GM08714 (cell line): ENCODE measurements around the gene BCL2L1.
"Not testable (repeated sequence)": the region's sequence is repeated elsewhere in the genome, so short reads cannot be mapped to it uniquely, and the experiment has no call there.

ENCODE experiments used
- H3K4me3 ChIP-seq: fragments of 200-500 bp; sonication (Bioruptor generic); 2 replicates; pipeline ENCODE4 v1.5.1; 2014; ENCODE audit warnings: mild to moderate bottlenecking, low read length, inconsistent platforms
- ZNF274 ChIP-seq: IDR thresholded peaks from 2 replicates; pipeline ENCODE4 v1.6.1; 2012; ENCODE audit warnings: mild to moderate bottlenecking, low read depth, low read length

Gene BCL2L1

GRCh38 chr20:31722257-31723068 is at the start of gene BCL2L1:
Gene BCL2L1 (minus strand): TSS chr20:31722868. CDS start chr20:31722218, 650 bp downstream.
- TF ChIP-seq ZNF274 = no peak
- H3K4me3 ChIP-seq = peak within 1 kb of the TSS; percentile 89

- no peak for TF ChIP-seq ZNF274
- H3K4me3 ChIP-seq = no peak overlapping the region
These were observed 47.6 kb upstream of the BCL2L1 start for GRCh38 chr20:31770243-31770642.

- H3K4me3 ChIP-seq = no peak overlapping the region
- TF ChIP-seq ZNF274 = no peak
These were observed 47.0 kb upstream of the BCL2L1 start for GRCh38 chr20:31769681-31770080.

GRCh38 chr20:31767805-31768204 is 45.1 kb upstream of the BCL2L1 start:
- no peak overlapping the region for H3K4me3 ChIP-seq
- no peak for TF ChIP-seq ZNF274

GRCh38 chr20:31764641-31765305 is 42.1 kb upstream of the BCL2L1 start:
- no peak for TF ChIP-seq ZNF274

GRCh38 chr20:31760519-31761240 is 38.0 kb upstream of the BCL2L1 start:
- H3K4me3 ChIP-seq = no peak overlapping the region
- no peak for TF ChIP-seq ZNF274

More at GRCh38 chr20:31764641-31765305, 42.1 kb upstream of the BCL2L1 start:
- H3K4me3 ChIP-seq = no peak overlapping the region

GRCh38 chr20:31759836-31760518 is 37.3 kb upstream of the BCL2L1 start:
- H3K4me3 ChIP-seq = no peak overlapping the region
- no peak for TF ChIP-seq ZNF274

GRCh38 chr20:31758991-31759390 is 36.3 kb upstream of the BCL2L1 start:
- H3K4me3 ChIP-seq = no peak overlapping the region
- no peak for TF ChIP-seq ZNF274

GRCh38 chr20:31758521-31758920 is 35.9 kb upstream of the BCL2L1 start:
- no peak for TF ChIP-seq ZNF274
- H3K4me3 ChIP-seq = no peak overlapping the region

GRCh38 chr20:31757254-31757653 is 34.6 kb upstream of the BCL2L1 start:
- no peak overlapping the region for H3K4me3 ChIP-seq
- TF ChIP-seq ZNF274 = no peak

- no peak for TF ChIP-seq ZNF274
- no peak overlapping the region for H3K4me3 ChIP-seq
These were observed 28.5 kb upstream of the BCL2L1 start for GRCh38 chr20:31751126-31751525.

- no peak overlapping the region for H3K4me3 ChIP-seq
- TF ChIP-seq ZNF274 = no peak
These were observed 26.6 kb upstream of the BCL2L1 start for GRCh38 chr20:31749223-31749622.

GRCh38 chr20:31747640-31748039 is 25.0 kb upstream of the BCL2L1 start:
- H3K4me3 ChIP-seq = no peak overlapping the region
- no peak for TF ChIP-seq ZNF274

- not testable (repeated sequence) for H3K4me3 ChIP-seq
These were observed 24.4 kb upstream of the BCL2L1 start for GRCh38 chr20:31747028-31747427.
